Activated naive CD4-positive, alpha-beta T cell treated with anti-CD3 and anti-CD28 coated beads for 36 hours (primary cell): ENCODE results near the gene CHST3. TPM values are rescaled to one million over a fixed set of nuclear protein-coding genes. Genes with fewer than 3 reads are reported as not detected.
"Not testable (repeated sequence)": the region's sequence is repeated elsewhere in the genome, so short reads cannot be mapped to it uniquely, and the experiment has no call there.

Source experiments
- CTCF ChIA-PET: fragments of 350-600 bp; sonication (Branson Sonifier 250); formaldehyde crosslinking; loops from one replicate; lab custom pipeline; 2021; ENCODE audit warnings: antibody characterized with exemption; lab: Charles Lee
- DNase-seq: peaks from one replicate; pipeline ENCODE4 v3.0.0-alpha.2; 2020
- H3K27ac Mint-ChIP-seq: one replicate; pipeline ENCODE4 v1.8.0; 2021; ENCODE audit warnings: mild to moderate bottlenecking, mixed read lengths
- H3K27me3 Mint-ChIP-seq: one replicate; pipeline ENCODE4 v1.8.0; 2021; ENCODE audit warnings: low read depth, mixed read lengths
- H3K36me3 Mint-ChIP-seq: one replicate; pipeline ENCODE4 v1.8.0; 2021; ENCODE audit warnings: low read depth, mixed read lengths
- H3K4me1 Mint-ChIP-seq: one replicate; pipeline ENCODE4 v1.8.0; 2021; ENCODE audit warnings: low read depth, mixed read lengths
- H3K4me3 Mint-ChIP-seq: one replicate; pipeline ENCODE4 v1.8.0; 2021; ENCODE audit warnings: mild to moderate bottlenecking, moderate library complexity, mixed read lengths
- H3K9me3 Mint-ChIP-seq: one replicate; pipeline ENCODE4 v1.8.0; 2021; ENCODE audit warnings: mixed read lengths
- intact Hi-C: fragments of 100-400 bp; cut with micrococcal nuclease; formaldehyde crosslinking; loops from one replicate; pipeline ENCODE4 v1.15.1; 2023
- total RNA-seq, 2 experiments: library from RNA; stranded (reverse); gene quantifications; one replicate each; pipeline ENCODE4 v1.2.3, GENCODE V29; 2021

The CHST3 gene, protein sequence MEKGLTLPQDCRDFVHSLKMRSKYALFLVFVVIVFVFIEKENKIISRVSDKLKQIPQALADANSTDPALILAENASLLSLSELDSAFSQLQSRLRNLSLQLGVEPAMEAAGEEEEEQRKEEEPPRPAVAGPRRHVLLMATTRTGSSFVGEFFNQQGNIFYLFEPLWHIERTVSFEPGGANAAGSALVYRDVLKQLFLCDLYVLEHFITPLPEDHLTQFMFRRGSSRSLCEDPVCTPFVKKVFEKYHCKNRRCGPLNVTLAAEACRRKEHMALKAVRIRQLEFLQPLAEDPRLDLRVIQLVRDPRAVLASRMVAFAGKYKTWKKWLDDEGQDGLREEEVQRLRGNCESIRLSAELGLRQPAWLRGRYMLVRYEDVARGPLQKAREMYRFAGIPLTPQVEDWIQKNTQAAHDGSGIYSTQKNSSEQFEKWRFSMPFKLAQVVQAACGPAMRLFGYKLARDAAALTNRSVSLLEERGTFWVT
- total RNA-seq = under 1 TPM; 0.55 to 0.57 TPM

DNA sequence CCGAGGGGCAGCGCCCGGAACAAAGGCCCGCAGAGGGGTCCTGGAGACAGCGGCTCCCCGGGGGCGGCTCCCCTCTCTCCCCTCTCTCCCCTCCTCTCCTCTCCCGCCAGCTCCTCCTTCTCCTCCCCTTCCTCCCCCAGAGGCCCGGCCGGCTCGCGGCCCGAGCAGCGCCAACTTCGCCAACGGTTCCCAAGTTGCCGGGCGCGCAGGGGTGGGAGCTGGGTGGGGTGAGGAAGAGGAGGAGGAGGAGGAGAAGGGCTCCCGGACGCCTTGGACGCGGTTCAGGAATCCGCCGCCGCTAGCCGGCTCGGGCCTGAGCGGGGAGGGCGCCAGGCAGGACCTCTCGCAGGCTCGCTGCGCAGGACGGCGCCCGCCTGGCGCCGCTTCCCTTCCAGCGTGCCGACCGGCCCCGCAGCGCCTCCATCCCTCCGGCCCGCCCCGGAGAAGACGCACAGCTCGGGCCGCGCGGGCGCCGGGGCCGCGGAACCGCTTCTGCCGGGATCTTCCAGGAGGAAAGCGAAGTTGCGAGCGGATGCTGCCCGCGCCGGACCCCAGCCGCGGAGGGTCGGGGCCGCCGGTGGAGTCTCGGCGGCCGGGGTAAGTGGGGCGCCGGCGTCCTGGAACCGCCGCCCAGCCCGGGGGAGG lies at the start of gene CHST3:
CHST3 (plus strand) TSS at position 298 of the 645 bp plus-strand sequence. CDS start 41,448 bp downstream, outside the sequence.
- CTCF ChIA-PET = interaction anchor here (0.6 to 2.7 kb wide), 7 partner anchors 8 to 258 kb away, joined by 3 to 14 read pairs (median 5); no protein-coding TSS in a partner anchor
- Mint-ChIP-seq H3K27ac (peak within 1 kb of the TSS; percentile 58), H3K4me3 (peak within 1 kb of the TSS; percentile 80), H3K9me3 (no peaks in the 10 kb centered on the region), H3K27me3 (peaks cover 26% of the 10 kb centered on the region), H3K4me1 (peaks cover 14% of the 10 kb centered on the region), H3K36me3 (no peaks in the 10 kb centered on the region)
- peak; percentile 19 for DNase-seq
- intact Hi-C loops = loop anchor here (2.0 kb wide), 1 partner anchor 21 kb away; no protein-coding TSS in a partner anchor

DNA sequence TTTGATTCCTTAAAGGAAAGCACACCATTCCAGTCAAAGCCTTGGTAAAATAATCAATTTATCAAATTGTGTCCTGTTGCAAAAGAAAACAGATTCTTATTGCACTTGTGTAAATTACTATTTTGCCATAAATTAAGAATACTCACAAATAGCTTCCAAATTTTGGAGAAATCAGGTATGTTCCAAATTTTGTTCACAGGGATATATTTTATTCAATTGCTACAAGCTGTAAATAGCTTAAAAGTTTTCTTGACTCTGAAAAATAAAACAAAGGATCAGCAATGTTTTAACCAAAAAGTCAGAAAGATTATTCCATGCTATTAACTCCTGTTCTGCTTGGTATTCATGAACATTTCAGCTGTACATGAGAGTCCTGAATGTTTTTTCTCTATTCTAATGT lies 47.4 kb upstream of the CHST3 start:
- Mint-ChIP-seq H3K4me1 (peaks cover 2% of the 10 kb centered on the region), H3K9me3 (peaks cover 14% of the 10 kb centered on the region), H3K4me3 (no peak overlapping the region), H3K27me3 (no peaks in the 10 kb centered on the region), H3K27ac (no peak overlapping the region), H3K36me3 (no peaks in the 10 kb centered on the region)
- DNase-seq = no peak
- CTCF ChIA-PET = interaction anchor here (1.2 to 2.9 kb wide), 5 partner anchors 13 to 35 kb away, joined by 4 to 6 read pairs (median 5); no protein-coding TSS in a partner anchor
- intact Hi-C loops = loop anchor here (5.0 kb wide), 1 partner anchor 40 kb away; no protein-coding TSS in a partner anchor

DNA sequence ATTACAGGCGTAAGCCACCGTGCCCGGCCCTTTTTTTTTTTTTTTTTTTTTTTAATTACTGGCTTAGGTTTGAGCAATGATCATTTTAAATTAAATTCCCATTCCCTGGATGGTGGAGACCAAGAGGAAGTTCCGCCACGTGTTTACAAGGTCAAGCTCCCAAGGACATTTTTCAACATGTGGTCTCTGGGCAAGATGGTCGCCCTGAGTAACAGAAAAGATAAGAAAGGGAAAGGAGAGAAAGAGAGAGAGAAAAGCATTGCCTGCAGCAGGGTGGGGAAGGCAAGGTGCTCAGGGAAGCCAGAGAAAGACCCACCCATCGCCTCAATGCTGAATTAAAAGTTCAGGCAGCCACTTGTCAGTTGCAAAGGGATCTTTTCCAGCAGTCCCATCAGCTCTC lies 45.2 kb upstream of the CHST3 start:
- Mint-ChIP-seq H3K9me3 (peaks cover 8% of the 10 kb centered on the region), H3K36me3 (no peaks in the 10 kb centered on the region), H3K4me1 (peaks cover 2% of the 10 kb centered on the region), H3K4me3 (no peak overlapping the region), H3K27ac (no peak overlapping the region), H3K27me3 (no peaks in the 10 kb centered on the region)
- CTCF ChIA-PET = no interaction called here
- intact Hi-C loops = loop anchor here (5.0 kb wide), 1 partner anchor 38 kb away; no protein-coding TSS in a partner anchor
- DNase-seq = no peak

DNA sequence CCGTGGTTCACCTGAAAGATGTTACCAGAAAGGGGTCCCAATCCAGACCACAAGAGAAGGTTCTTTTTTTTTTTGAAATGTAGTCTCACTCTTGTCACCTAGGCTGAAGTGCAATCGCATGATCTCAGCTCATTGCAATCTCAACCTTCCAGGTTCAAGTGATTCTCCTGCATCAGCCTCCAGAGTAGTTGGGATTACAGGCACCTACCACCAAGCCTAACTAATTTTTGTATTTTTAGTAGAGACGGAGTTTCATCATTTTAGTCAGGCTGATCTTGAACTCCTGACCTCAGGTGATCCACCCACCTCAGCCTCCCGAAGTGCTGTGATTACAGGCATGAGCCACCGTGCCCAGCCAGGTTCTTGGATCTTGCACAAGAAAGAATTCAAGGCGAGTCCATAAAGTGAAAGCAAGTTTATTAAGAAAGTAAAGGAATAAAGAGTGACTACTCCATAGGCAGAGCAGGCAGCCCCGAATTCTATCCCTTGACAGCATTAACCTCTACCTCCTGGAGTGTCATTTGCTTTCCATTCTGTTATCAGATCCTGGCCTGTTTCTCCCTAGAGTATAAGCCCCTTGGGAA lies 44.1 kb upstream of the CHST3 start:
- H3K9me3 Mint-ChIP-seq, H3K36me3 Mint-ChIP-seq, H3K27ac Mint-ChIP-seq, H3K27me3 Mint-ChIP-seq, H3K4me1 Mint-ChIP-seq, DNase-seq, H3K4me3 Mint-ChIP-seq: not testable (repeated sequence)
- CTCF ChIA-PET = interaction anchor here (0.6 to 1.6 kb wide), 4 partner anchors 13 to 312 kb away, joined by 3 to 6 read pairs (median 4); no protein-coding TSS in a partner anchor
- intact Hi-C loops = loop anchor here (5.0 kb wide), 1 partner anchor 37 kb away; no protein-coding TSS in a partner anchor

DNA sequence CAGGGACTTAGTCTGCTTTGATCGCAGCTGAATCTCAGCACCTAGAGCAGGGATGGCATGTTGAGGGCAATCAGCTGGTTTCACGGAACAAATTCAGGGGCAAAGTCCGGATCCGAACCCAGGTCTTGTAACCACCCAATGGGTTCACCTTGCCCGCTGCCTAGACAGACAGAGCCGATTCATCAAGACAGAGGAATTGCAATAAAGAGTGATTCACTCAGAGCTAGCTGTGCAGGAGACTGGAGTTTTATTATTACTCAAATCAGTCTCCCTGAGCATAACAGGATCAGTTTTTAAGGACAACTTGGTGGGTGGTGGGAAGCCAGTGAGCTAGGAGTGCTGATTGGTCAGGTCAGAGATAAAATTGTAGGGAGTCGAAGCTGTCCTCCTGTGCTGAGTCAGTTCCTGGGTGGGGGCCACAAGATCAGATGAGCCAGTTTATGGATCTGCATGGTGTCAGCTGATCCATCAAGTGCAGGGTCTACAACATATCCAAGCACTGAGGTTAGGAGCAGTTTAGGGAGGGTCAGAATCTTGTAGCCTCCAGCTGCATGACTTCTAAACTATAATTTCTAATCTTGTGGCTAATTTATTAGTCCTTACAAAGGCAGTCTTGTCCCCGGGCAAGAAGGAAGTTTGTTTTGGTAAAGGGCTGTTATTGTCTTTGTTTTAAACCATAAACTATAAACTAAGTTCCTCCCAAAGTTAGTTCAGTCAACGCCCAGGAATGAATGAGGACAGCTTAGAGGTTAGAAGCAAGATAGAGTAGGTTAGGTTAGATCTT lies 43.5 kb upstream of the CHST3 start:
- DNase-seq = no peak
- peaks cover 8% of the 10 kb centered on the region for H3K9me3 Mint-ChIP-seq
- H3K36me3 Mint-ChIP-seq = no peaks in the 10 kb centered on the region
- peaks cover 2% of the 10 kb centered on the region for H3K4me1 Mint-ChIP-seq
- intact Hi-C loops = no loop called here
- CTCF ChIA-PET = interaction anchor here (0.6 to 1.6 kb wide), 3 partner anchors 12 to 97 kb away, joined by 3 to 6 read pairs (median 5); no protein-coding TSS in a partner anchor
- no peak overlapping the region for H3K4me3 Mint-ChIP-seq
- no peaks in the 10 kb centered on the region for H3K27me3 Mint-ChIP-seq
- no peak overlapping the region for H3K27ac Mint-ChIP-seq

DNA sequence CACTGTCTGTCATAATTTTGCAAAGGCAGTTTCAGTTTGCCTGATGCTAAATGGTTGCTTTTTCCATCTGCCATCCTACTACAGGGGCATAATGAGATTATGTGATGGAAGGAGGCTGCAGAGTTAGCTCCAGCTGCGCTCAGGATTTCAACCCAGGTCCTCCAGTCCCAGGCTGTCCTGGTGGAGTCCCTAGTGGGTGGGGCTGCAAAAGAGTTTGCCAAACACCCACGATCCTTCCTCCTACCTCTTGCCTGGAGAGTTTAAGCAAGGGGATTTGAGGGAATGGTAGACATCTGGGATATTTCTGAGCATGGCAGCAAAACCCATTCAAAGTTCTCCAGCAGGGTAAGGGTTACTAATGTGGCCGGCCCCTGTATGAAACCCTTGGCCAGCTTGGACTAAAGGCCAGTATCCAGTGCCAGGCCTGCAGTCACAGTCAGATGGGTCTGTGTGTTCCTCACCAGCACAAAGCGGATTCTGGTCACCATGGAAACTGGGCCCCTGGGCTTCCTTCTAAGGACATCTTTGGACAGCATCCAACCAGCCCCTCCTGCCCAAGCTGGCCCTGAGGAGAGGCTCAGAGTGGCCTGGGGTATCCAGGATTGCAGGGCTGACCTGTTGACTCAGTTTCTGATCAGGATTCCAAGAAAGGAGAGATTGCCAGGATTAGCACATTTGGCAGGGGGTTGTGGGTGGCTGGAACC lies 42.7 kb upstream of the CHST3 start:
- intact Hi-C loops = no loop called here
- Mint-ChIP-seq H3K4me3 (no peak overlapping the region), H3K9me3 (peaks cover 7% of the 10 kb centered on the region), H3K27ac (no peak overlapping the region), H3K36me3 (no peaks in the 10 kb centered on the region), H3K27me3 (no peaks in the 10 kb centered on the region), H3K4me1 (peaks cover 2% of the 10 kb centered on the region)
- CTCF ChIA-PET = interaction anchor here (1.2 to 1.6 kb wide), 2 partner anchors 12 to 25 kb away, joined by 5 to 6 read pairs; no protein-coding TSS in a partner anchor
- DNase-seq = no peak

DNA sequence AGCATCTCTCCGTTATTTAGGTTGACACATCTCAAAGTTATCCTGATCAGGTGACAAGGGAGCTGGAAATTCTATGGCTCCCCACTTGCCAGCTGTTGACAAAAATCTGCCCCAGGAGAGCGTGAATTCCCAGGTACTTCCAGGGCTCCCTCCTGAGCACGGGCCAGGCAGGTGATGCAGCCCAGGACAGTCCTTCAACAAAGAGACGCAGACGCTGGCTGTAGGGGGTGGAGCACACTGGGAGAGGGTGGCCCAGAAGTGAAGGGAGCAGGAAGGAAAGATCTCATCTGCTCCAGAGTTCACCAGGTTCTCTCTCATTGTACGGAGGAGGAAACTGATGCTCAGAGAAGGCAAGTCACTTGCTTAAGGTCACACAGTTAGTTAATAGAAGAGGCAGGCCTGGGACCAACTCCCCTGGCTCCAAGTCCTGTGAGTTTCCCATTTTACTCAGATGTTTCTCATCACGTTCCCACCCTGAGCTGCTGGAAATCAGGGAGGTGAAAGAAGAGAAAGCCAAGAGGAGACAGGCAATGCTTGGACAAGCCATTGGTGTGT lies 41.0 kb upstream of the CHST3 start:
- Mint-ChIP-seq H3K27me3 (no peaks in the 10 kb centered on the region), H3K4me1 (peaks cover 2% of the 10 kb centered on the region), H3K9me3 (peaks cover under 1% of the 10 kb centered on the region), H3K36me3 (no peaks in the 10 kb centered on the region), H3K4me3 (no peak overlapping the region), H3K27ac (no peak overlapping the region)
- CTCF ChIA-PET = no interaction called here
- DNase-seq = no peak
- intact Hi-C loops = no loop called here

DNA sequence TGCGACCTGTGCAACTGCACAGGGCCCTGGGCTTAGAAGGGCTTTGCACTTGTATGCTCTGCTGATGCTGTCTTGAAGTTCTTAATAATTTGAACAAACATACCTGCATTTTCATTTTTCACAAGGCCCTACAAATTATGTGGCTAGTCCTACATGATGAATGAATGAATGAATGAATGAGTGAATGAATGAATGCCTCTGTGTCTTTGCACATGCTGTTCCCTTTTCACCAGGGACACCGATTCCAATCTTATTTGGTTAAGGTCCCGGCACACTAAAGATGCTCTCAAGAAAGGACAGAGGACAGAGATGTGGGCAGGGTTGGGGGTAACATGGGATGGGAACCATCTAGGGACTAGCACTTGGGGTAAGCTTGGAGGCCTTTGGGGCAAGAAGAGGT lies 39.4 kb upstream of the CHST3 start:
- no peak for DNase-seq
- no peak overlapping the region for H3K4me3 Mint-ChIP-seq
- H3K36me3 Mint-ChIP-seq = no peaks in the 10 kb centered on the region
- H3K27me3 Mint-ChIP-seq = no peaks in the 10 kb centered on the region
- intact Hi-C loops = no loop called here
- peaks cover 2% of the 10 kb centered on the region for H3K4me1 Mint-ChIP-seq
- H3K9me3 Mint-ChIP-seq = no peaks in the 10 kb centered on the region
- H3K27ac Mint-ChIP-seq = no peak overlapping the region
- CTCF ChIA-PET = interaction anchor here (0.6 to 1.9 kb wide), 2 partner anchors 28 to 127 kb away, joined by 5 to 6 read pairs; no protein-coding TSS in a partner anchor

DNA sequence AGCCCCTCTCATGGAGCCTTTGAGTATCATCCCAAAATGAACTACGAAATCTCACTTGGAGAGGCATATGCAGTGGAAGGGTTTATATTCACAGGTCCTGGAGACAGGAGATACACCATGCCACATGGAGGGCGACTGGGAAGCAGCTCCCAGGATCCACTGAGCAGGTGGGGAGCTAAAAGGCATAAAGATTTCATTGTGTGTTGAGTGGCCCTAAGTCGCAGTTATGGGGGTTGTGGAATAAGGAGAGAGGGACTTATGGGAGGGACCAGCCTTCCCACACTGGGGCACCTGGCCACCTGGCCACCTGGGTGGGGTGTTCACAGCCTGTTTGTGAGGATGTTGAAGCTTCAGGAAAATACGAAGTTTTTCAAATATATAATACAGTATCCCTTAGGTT lies 37.0 kb upstream of the CHST3 start:
- no peak for DNase-seq
- Mint-ChIP-seq H3K27me3 (no peaks in the 10 kb centered on the region), H3K4me1 (peaks cover 7% of the 10 kb centered on the region), H3K9me3 (no peaks in the 10 kb centered on the region), H3K4me3 (no peak overlapping the region), H3K36me3 (no peaks in the 10 kb centered on the region), H3K27ac (no peak overlapping the region)
- intact Hi-C loops = no loop called here
- CTCF ChIA-PET = interaction anchor here (1.1 kb wide), 1 partner anchor 31 kb away, joined by 3 read pairs; no protein-coding TSS in a partner anchor

DNA sequence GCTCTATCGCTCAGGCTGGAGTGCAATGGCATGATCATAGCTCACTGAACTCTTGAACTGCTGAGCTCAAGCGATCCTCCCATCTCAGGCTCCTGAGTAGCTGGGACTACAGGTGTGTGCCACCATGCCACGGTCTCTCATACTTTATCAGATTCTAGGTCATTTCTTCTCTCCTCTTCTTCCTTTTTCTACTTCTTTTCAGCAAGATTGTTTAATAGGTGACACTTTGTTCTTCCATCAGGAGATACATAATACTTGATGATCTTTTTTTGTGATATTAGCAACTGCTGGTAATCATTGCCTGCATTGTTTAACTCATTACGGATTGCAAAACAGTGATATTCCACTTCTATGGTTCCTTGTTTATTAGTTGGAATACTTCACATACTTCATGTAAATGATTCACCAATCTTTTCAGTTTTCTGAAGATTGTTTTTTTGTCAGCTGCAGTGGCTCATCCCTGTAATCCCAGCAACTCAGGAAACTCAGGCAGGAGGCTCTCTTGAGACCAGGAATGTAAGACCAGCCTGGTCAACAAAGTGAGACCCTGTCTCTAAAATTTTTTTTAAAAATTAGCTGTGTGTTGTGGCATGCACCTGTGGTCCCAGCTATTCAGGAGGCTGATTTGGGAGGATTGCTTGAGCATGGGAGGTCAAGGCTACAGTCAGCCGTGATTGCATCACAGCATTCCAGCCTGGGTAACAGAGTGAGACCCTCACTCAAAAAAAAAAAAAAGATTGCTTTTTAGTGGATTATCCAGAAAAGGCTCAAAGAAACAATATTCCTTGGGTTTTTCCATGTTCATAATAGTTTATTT lies 36.2 kb upstream of the CHST3 start:
- DNase-seq = no peak
- H3K27me3 Mint-ChIP-seq = no peaks in the 10 kb centered on the region
- no peak overlapping the region for H3K4me3 Mint-ChIP-seq
- intact Hi-C loops = no loop called here
- H3K9me3 Mint-ChIP-seq = no peaks in the 10 kb centered on the region
- H3K4me1 Mint-ChIP-seq = peaks cover 11% of the 10 kb centered on the region
- CTCF ChIA-PET = interaction anchor here (0.6 to 1.1 kb wide), 2 partner anchors 32 to 284 kb away, joined by 3 to 5 read pairs; no protein-coding TSS in a partner anchor
- H3K36me3 Mint-ChIP-seq = no peaks in the 10 kb centered on the region
- no peak overlapping the region for H3K27ac Mint-ChIP-seq
